HG03521 (cell line): ENCODE measurements around the gene ATP8A1.
"Not testable (repeated sequence)": the region's sequence is repeated elsewhere in the genome, so short reads cannot be mapped to it uniquely, and the experiment has no call there.

ENCODE experiments used
- ATAC-seq: cut with Tn5 transposase; IDR thresholded peaks from one replicate; pipeline ENCODE4 v1.9.1; 2021; ENCODE audit warnings: mild to moderate bottlenecking, moderate library complexity; ENCODE audit not compliant: unreplicated experiment

ATP8A1 gene

GRCh38 chr4:42474406-42474805, 182.5 kb downstream of the ATP8A1 start:
- ATAC-seq: no peak

- ATAC-seq: no peak
Measured at GRCh38 chr4:42473071-42473684, 183.7 kb downstream of the ATP8A1 start.

GRCh38 chr4:42471896-42472295, 185.0 kb downstream of the ATP8A1 start:
- ATAC-seq: no peak

GRCh38 chr4:42470023-42470422, 186.9 kb downstream of the ATP8A1 start:
- ATAC-seq: no peak

DNA sequence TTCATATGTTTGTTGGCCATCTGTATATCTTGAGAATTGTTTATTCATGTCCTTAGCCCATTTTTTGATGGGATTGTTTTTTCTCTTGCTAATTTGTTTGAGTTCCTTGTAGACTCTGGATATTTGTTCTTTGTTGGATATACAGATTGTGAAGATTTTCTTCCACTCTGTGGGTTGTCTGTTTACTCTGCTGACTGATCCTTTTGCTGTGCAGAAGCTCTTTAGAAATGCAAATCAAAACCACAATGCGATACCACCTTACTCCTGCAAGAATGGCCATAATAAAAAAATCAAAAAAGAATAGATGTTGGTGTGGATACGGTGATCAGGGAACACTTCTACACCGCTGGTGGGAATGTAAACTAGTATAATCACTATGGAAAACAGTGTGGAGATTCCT, 189.1 kb downstream of the ATP8A1 start:
- ATAC-seq: not testable (repeated sequence)

DNA sequence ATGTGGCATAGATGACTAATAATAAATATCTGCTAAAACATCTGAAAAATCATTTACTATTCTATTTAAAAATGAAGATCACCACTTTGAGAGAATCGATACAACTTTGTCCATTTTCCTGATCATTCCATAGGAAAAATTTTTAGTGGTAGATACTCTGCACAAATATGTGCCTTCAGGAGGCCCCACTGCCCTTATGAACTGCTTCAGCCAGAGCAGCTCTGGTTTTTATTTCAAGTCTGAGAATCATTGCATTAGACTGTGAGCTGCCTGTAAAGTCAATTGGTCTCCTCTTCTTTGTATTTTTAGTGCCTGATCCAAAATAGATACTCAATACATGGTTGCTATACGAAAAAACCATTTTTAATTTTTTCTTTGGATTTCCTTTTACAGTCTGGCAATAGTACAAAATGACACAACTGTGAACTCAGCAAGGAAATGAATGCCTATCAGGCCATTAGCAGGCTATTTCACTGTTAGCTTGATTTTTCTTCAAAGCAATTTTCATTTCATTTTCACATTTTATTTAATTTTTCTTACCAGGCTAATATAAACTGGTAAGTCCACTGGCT, 190.5 kb downstream of the ATP8A1 start:
- ATAC-seq: no peak

- no peak for ATAC-seq
Measured at GRCh38 chr4:42464550-42465094, 192.3 kb downstream of the ATP8A1 start.

GRCh38 chr4:42461216-42461615, 195.7 kb downstream of the ATP8A1 start:
- not testable (repeated sequence) for ATAC-seq

DNA sequence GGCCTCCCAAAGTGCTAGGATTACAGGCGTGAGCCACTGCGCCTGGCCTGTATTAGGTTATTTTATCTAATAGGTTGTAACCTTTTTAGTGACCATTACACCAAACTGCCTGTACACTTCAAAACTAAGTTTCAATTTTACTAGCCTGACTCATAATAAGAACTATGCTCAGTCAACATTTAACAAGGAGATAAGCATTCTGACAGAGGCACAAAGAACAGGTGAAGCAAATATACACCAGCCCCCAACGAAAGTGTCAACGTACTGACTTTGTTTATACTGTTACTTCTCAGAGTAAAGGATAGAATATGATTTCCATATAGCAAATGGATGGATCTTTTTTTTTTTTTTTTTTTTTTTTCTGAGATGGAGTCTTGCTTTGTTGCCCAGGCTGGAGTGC, 196.9 kb downstream of the ATP8A1 start:
- peak; percentile 95 for ATAC-seq

GRCh38 chr4:42458657-42459056, 198.2 kb downstream of the ATP8A1 start:
- no peak for ATAC-seq

GRCh38 chr4:42454755-42455420, 202.0 kb downstream of the ATP8A1 start:
- no peak for ATAC-seq

- peak; percentile 37 for ATAC-seq
Measured at GRCh38 chr4:42453612-42454011, 203.3 kb downstream of the ATP8A1 start.

DNA sequence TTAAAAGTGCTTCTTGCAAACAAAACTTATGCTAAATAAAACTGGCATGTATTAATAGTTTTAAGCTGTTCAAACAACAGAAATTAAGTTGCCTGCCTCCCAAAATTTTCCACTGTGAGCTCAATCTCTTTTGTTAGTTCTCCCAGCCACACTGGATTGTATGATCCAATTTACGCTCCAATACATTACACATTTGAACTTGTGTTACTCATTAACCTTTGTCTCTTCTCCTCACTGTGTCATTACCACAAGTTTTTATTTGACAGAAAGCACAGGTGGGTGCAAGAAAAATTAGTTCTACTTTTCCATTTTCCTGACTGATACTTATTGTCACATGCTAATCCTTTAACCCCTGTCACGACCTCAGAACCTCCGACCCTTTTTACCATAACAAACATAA, 204.1 kb downstream of the ATP8A1 start:
- no peak for ATAC-seq

DNA sequence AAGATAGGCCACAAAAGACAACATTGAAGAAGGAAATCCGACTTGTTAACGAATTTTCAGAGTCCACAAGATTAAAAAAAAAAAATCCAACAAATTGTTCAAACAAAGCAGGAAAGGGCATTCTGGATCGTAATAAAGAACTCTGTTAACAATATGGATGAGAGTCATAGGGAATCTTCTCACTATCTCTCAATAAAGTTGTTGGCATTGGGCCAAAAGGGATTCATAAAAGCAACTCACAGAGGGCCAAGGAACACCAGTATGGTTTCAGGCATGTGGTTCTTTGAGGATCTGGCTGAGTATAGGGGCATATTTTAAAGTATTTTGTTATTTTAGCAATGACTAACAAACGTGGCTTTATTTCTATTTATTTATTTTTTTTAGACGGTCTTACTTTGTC, 210.1 kb downstream of the ATP8A1 start:
- ATAC-seq: no peak

GRCh38 chr4:42445038-42445437, 211.9 kb downstream of the ATP8A1 start:
- no peak for ATAC-seq

DNA sequence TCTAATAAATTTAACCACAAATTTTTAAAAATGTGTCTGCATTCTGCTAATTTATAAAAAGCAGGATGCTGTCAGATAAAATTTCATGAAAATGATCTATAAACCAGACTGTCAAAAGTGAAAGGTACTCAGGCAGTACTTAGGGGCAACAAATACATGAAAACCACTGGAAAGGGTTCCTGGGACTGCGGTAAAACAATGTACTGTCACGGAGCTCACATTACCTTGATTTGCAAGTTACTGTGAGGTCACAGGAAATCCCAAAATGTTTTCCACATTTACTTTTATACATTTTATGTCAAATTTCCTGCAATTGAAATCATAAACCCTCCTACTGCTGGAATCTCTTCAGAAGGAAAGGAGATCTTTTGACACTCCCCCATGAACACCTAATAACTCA, 214.3 kb downstream of the ATP8A1 start:
- no peak for ATAC-seq

- no peak for ATAC-seq
Measured at GRCh38 chr4:42440083-42440482, 216.8 kb downstream of the ATP8A1 start.

DNA sequence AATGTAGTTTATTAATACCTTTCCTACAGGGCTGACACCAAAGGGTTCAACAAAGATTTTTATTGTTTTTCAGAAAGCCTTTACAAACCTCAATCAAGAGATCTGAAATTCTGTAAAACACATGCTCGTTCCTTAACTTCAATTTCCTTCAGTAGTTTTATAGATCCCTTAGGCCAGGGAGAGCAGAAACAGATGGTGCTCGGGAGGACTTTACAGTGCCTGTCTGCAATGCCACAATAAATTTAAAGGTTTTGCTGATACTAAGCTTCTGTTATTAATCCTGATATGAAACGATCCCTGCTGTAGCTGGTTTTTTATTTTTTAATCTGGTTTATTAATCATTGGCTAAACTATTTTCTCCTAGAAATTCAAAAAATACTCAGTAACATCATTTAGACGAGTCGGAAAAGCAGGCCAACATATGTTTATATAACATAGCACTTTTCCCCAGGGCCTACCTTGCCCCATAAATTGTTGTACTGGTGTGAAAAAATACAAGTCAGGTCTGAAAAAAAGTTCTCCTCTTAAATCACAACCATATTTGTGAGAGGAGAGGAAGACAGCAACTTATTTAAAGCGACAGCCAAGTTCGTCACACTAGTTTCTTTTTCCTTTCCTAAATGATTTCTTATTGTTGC, 219.9 kb downstream of the ATP8A1 start:
- ATAC-seq: no peak

DNA sequence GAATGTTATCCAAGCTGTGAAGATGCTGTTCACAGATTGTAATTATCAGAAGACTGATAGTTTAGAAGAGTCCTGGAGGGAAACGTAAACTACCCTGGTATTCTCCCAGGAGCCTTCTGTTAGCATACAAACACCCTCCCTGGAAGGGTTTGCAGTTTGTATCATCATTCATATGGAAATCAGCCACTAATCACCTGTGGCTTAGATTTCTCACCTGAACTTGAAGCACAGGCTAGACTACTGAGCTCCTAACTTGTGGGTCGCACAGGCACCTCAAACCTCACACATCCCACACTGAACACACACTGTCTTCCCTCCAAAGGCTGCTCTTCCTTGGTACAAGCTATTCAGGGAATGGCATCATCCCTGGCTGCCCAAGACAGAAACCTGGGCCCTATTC, 228.9 kb downstream of the ATP8A1 start:
- ATAC-seq: no peak

- no peak for ATAC-seq
Measured at GRCh38 chr4:42425146-42426065, 231.5 kb downstream of the ATP8A1 start.

DNA sequence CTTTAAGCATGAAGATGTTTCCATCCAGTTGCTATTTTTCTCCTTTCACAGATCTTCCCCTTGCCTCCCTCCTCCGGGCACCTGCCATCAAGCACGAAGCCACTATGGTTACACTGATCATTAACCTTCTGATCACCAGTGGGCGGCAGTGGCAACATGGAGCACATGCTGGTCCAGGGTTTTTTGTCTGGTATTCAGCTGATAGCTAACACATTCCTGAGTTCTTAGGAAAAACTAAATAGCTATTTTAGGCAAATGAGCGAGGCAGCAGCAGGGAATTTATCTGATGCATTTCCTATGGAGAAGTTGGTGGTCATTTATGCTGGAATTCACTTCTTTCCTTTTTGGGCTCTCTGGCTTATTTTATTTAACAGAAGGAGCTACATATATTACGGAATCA, 236.8 kb downstream of the ATP8A1 start:
- no peak for ATAC-seq
